Mesendoderm (in vitro differentiated cells): ENCODE data around the gene OTUD6A.
"Not testable (repeated sequence)": the region's sequence is repeated elsewhere in the genome, so short reads cannot be mapped to it uniquely, and the experiment has no call there.

Experiments used
- DNase-seq: peaks from one replicate; pipeline ENCODE4 v3.0.0; 2013
- H2AK5ac ChIP-seq: 2 replicates; pipeline ENCODE4 v1.6.1; 2013; ENCODE audit warnings: low read length, inconsistent platforms
- H2BK120ac ChIP-seq: 2 replicates; pipeline ENCODE4 v1.6.1; 2013; ENCODE audit warnings: low read depth, mild to moderate bottlenecking, low read length, moderate library complexity, mixed read lengths
- H2BK15ac ChIP-seq: replicated peaks from 2 replicates; pipeline ENCODE4 v1.6.1; 2013; ENCODE audit warnings: low read depth, mild to moderate bottlenecking, moderate library complexity
- H2BK5ac ChIP-seq: 2 replicates; pipeline ENCODE4 v1.6.1; 2013; ENCODE audit warnings: low read length, inconsistent platforms
- H3K18ac ChIP-seq: 2 replicates; pipeline ENCODE4 v1.6.1; 2013; ENCODE audit warnings: mild to moderate bottlenecking, low read length, mixed read lengths
- H3K23ac ChIP-seq: one replicate; pipeline ENCODE4 v1.6.1; 2013; ENCODE audit warnings: low read length
- H3K27ac ChIP-seq: 2 replicates; pipeline ENCODE4 v1.5.1; 2013; ENCODE audit warnings: low read depth, mild to moderate bottlenecking, inconsistent platforms, low read length, moderate library complexity
- H3K27me3 ChIP-seq: 2 replicates; pipeline ENCODE4 v1.6.1; 2013; ENCODE audit warnings: low read length, control low read depth, mild to moderate bottlenecking, inconsistent platforms; ENCODE audit not compliant: insufficient read depth, poor library complexity
- H3K36me3 ChIP-seq: 2 replicates; pipeline ENCODE4 v1.6.1; 2013; ENCODE audit warnings: low read length, inconsistent platforms; ENCODE audit not compliant: control insufficient read depth, insufficient read depth
- H3K4ac ChIP-seq: one replicate; pipeline ENCODE4 v1.6.1; 2013; ENCODE audit warnings: low read depth, mild to moderate bottlenecking, low read length, moderate library complexity
- H3K4me1 ChIP-seq: 2 replicates; pipeline ENCODE4 v1.6.1; 2013; ENCODE audit warnings: low read depth, low read length, inconsistent platforms; ENCODE audit not compliant: control insufficient read depth
- H3K4me2 ChIP-seq: 2 replicates; pipeline ENCODE4 v1.6.1; 2013; ENCODE audit warnings: low read length
- H3K4me3 ChIP-seq: 2 replicates; pipeline ENCODE4 v1.5.1; 2013; ENCODE audit warnings: mild to moderate bottlenecking, low read length
- H3K56ac ChIP-seq: one replicate; pipeline ENCODE4 v1.6.1; 2013; ENCODE audit warnings: low read length
- H3K79me1 ChIP-seq: 2 replicates; pipeline ENCODE4 v1.6.1; 2013; ENCODE audit warnings: low read length, inconsistent platforms
- H3K79me2 ChIP-seq: 2 replicates; pipeline ENCODE4 v1.6.1; 2013; ENCODE audit warnings: mild to moderate bottlenecking, low read length; ENCODE audit not compliant: control insufficient read depth, insufficient read depth
- H3K9ac ChIP-seq: 2 replicates; pipeline ENCODE4 v1.6.1; 2013; ENCODE audit warnings: low read length, inconsistent platforms
- H4K5ac ChIP-seq: one replicate; pipeline ENCODE4 v1.6.1; 2013; ENCODE audit warnings: low read length
- H4K8ac ChIP-seq: one replicate; pipeline ENCODE4 v1.6.1; 2013; ENCODE audit warnings: low read depth, mild to moderate bottlenecking, control low read depth, low read length, moderate library complexity
- WGBS: extraction: QIAGEN DNeasy Blood & Tissue Kit; methylation state at CpG from one replicate; pipeline ENCODE4 v1.1.7; 2013; ENCODE audit warnings: low lambda C conversion rate, missing lambda C conversion rate; ENCODE audit not compliant: insufficient coverage; ENCODE audit errors: extremely low coverage; 5-methylcytosine and 5-hydroxymethylcytosine counted together

Gene OTUD6A

GRCh38 chrX:70089604-70090297 is 27.5 kb downstream of the OTUD6A start:
- no peaks in the 10 kb centered on the region for H3K36me3 ChIP-seq
- WGBS: no CpG with 5 or more reads among the region's 1 CpG
- DNase-seq: no peak

GRCh38 chrX:70092247-70092646 is 30.0 kb downstream of the OTUD6A start:
- no peak overlapping the region for H3K4me3 ChIP-seq
- no CpG with 5 or more reads among the region's 4 CpGs for WGBS
- no peak overlapping the region for H3K56ac ChIP-seq
- H3K18ac ChIP-seq: no peak overlapping the region
- H3K79me2 ChIP-seq: no peaks in the 10 kb centered on the region
- no peak for DNase-seq
- H4K8ac ChIP-seq: no peak overlapping the region
- no peak overlapping the region for H3K4me2 ChIP-seq
- no peaks in the 10 kb centered on the region for H3K4me1 ChIP-seq
- H2AK5ac ChIP-seq: no peak overlapping the region
- no peak overlapping the region for H3K4ac ChIP-seq
- H3K27ac ChIP-seq: no peak overlapping the region
- no peak overlapping the region for H3K23ac ChIP-seq
- H3K9ac ChIP-seq: no peak overlapping the region
- no peaks in the 10 kb centered on the region for H3K36me3 ChIP-seq
- no peak overlapping the region for H2BK120ac ChIP-seq
- H3K27me3 ChIP-seq: no peaks in the 10 kb centered on the region
- H2BK5ac ChIP-seq: no peak overlapping the region
- no peaks in the 10 kb centered on the region for H3K79me1 ChIP-seq
- no peak overlapping the region for H4K5ac ChIP-seq
- no peak overlapping the region for H2BK15ac ChIP-seq

More at GRCh38 chrX:70089604-70090297, 27.5 kb downstream of the OTUD6A start:
- Histone ChIP-seq H3K56ac (no peak overlapping the region), H2BK120ac (no peak overlapping the region), H3K4me1 (no peaks in the 10 kb centered on the region), H3K4me2 (no peak overlapping the region), H3K18ac (no peak overlapping the region), H2AK5ac (no peak overlapping the region), H3K79me2 (no peaks in the 10 kb centered on the region), H3K27ac (no peak overlapping the region), H2BK15ac (no peak overlapping the region), H3K23ac (no peak overlapping the region), H2BK5ac (no peak overlapping the region), H3K27me3 (no peaks in the 10 kb centered on the region), H4K8ac (no peak overlapping the region), H3K4ac (no peak overlapping the region), H3K4me3 (no peak overlapping the region), H3K9ac (no peak overlapping the region), H3K79me1 (no peaks in the 10 kb centered on the region), H4K5ac (no peak overlapping the region)

GRCh38 chrX:70096052-70096451 is 33.8 kb downstream of the OTUD6A start:
- H2BK15ac ChIP-seq: no peak overlapping the region
- no peaks in the 10 kb centered on the region for H3K27me3 ChIP-seq
- no peak overlapping the region for H3K56ac ChIP-seq
- H2AK5ac ChIP-seq: no peak overlapping the region
- H3K79me1 ChIP-seq: no peaks in the 10 kb centered on the region
- H3K27ac ChIP-seq: no peak overlapping the region
- no peaks in the 10 kb centered on the region for H3K36me3 ChIP-seq
- H4K5ac ChIP-seq: no peak overlapping the region
- no peak overlapping the region for H3K18ac ChIP-seq
- H3K4ac ChIP-seq: no peak overlapping the region
- H2BK120ac ChIP-seq: no peak overlapping the region
- H4K8ac ChIP-seq: no peak overlapping the region
- no peak overlapping the region for H3K4me2 ChIP-seq
- H3K23ac ChIP-seq: no peak overlapping the region
- peak; percentile 53 for DNase-seq
- H3K9ac ChIP-seq: no peak overlapping the region
- no peaks in the 10 kb centered on the region for H3K79me2 ChIP-seq
- no CpG with 5 or more reads among the region's 2 CpGs for WGBS
- no peaks in the 10 kb centered on the region for H3K4me1 ChIP-seq
- H3K4me3 ChIP-seq: no peak overlapping the region
- H2BK5ac ChIP-seq: no peak overlapping the region

- Histone ChIP-seq H3K4me2 (no peak overlapping the region), H3K4me1 (no peaks in the 10 kb centered on the region), H3K79me1 (no peaks in the 10 kb centered on the region), H2BK15ac (no peak overlapping the region), H3K23ac (no peak overlapping the region), H4K5ac (no peak overlapping the region), H3K18ac (no peak overlapping the region), H2AK5ac (no peak overlapping the region), H2BK120ac (no peak overlapping the region), H3K36me3 (no peaks in the 10 kb centered on the region), H2BK5ac (no peak overlapping the region), H3K56ac (no peak overlapping the region), H3K4me3 (no peak overlapping the region), H3K27me3 (no peaks in the 10 kb centered on the region), H3K79me2 (no peaks in the 10 kb centered on the region), H4K8ac (no peak overlapping the region), H3K27ac (no peak overlapping the region), H3K4ac (no peak overlapping the region), H3K9ac (no peak overlapping the region)
- WGBS: no CpG with 5 or more reads among the region's 2 CpGs
- no peak for DNase-seq
These were observed 43.0 kb downstream of the OTUD6A start for GRCh38 chrX:70105229-70105628.

- not testable (repeated sequence) for H3K4me2 ChIP-seq, H3K27me3 ChIP-seq, H3K4me3 ChIP-seq, H3K9ac ChIP-seq, H2BK15ac ChIP-seq, H3K18ac ChIP-seq, H3K4me1 ChIP-seq, H2BK120ac ChIP-seq, H2BK5ac ChIP-seq, H4K8ac ChIP-seq, H3K27ac ChIP-seq, DNase-seq, H3K23ac ChIP-seq, H3K36me3 ChIP-seq, H3K79me1 ChIP-seq, H3K56ac ChIP-seq, H3K79me2 ChIP-seq, H4K5ac ChIP-seq, H3K4ac ChIP-seq, H2AK5ac ChIP-seq
- WGBS: 100% methylated on average over 1 of the region's 4 CpGs
These were observed 49.3 kb downstream of the OTUD6A start for GRCh38 chrX:70111436-70112026.
